ENCODE measurements around the gene TM4SF4.

TM4SF4 gene

GRCh38 chr3:149449799-149450198 lies 24.7 kb upstream of the TM4SF4 start:
- Histone ChIP-seq H3K9me3 (ENCODE audit: low read depth, low read length) (0 out of 2 replicates have a peak, but pooled peaks cover 5% of the 10 kb centered on the region), H3K4me3 (no peak overlapping the region), H3K36me3 (ENCODE audit: insufficient read depth, low read length) (no peaks in the 10 kb centered on the region), H3K27ac (no peak overlapping the region; the same call in 1 of the 2 replicates), H3K9ac (ENCODE audit: insufficient read length) (no peak overlapping the region)
- DNase-seq (ENCODE audit: low read depth, low spot score): no peak
- no peak for TF ChIP-seq FOXP2 (optimal IDR thresholded peaks at IDR 0.05; ENCODE audit: control extremely low read depth, extremely low read length, insufficient read depth)
- no peak for TF ChIP-seq EZH2 (IDR thresholded peaks at IDR 0.05)
- TF ChIP-seq POLR2AphosphoS5 (IDR thresholded peaks at IDR 0.05; ENCODE audit: borderline replicate concordance, low read depth, low read length): no peak

- 0 out of 2 replicates have a peak, but pooled peaks cover 5% of the 10 kb centered on the region for H3K9me3 ChIP-seq (ENCODE audit: low read depth, low read length)
- H3K36me3 ChIP-seq (ENCODE audit: insufficient read depth, low read length): no peaks in the 10 kb centered on the region
- H3K9ac ChIP-seq (ENCODE audit: insufficient read length): no peak overlapping the region
- DNase-seq (ENCODE audit: low read depth, low spot score): no peak
- H3K27ac ChIP-seq: no peak overlapping the region
- TF ChIP-seq FOXP2 (optimal IDR thresholded peaks at IDR 0.05; ENCODE audit: control extremely low read depth, extremely low read length, insufficient read depth) (no peak), POLR2AphosphoS5 (IDR thresholded peaks at IDR 0.05; ENCODE audit: borderline replicate concordance, low read depth, low read length) (no peak)
- H3K4me3 ChIP-seq: no peak overlapping the region
Observed at GRCh38 chr3:149450281-149450680, 24.2 kb upstream of the TM4SF4 start.

- Histone ChIP-seq H3K9ac (ENCODE audit: insufficient read length) (no peak overlapping the region), H3K36me3 (ENCODE audit: insufficient read depth, low read length) (no peaks in the 10 kb centered on the region), H3K4me3 (no peak overlapping the region), H3K27ac (no peak overlapping the region), H3K9me3 (ENCODE audit: low read depth, low read length) (0 out of 2 replicates have a peak, but pooled peaks cover 5% of the 10 kb centered on the region)
- DNase-seq (ENCODE audit: low read depth, low spot score): no peak
- TF ChIP-seq FOXP2 (optimal IDR thresholded peaks at IDR 0.05; ENCODE audit: control extremely low read depth, extremely low read length, insufficient read depth) (no peak), POLR2AphosphoS5 (IDR thresholded peaks at IDR 0.05; ENCODE audit: borderline replicate concordance, low read depth, low read length) (no peak), EZH2 (IDR thresholded peaks at IDR 0.05) (no peak)
Observed at GRCh38 chr3:149452036-149452435, 22.5 kb upstream of the TM4SF4 start.

GRCh38 chr3:149453140-149453805 lies 21.2 kb upstream of the TM4SF4 start:
- Histone ChIP-seq H3K4me3 (no peak overlapping the region), H3K27ac (no peak overlapping the region), H3K9ac (ENCODE audit: insufficient read length) (no peak overlapping the region), H3K36me3 (ENCODE audit: insufficient read depth, low read length) (no peaks in the 10 kb centered on the region), H3K9me3 (ENCODE audit: low read depth, low read length) (0 out of 2 replicates have a peak, but pooled peaks cover 5% of the 10 kb centered on the region)
- no peak for DNase-seq (ENCODE audit: low read depth, low spot score)
- TF ChIP-seq EZH2 (IDR thresholded peaks at IDR 0.05): no peak
- no peak for TF ChIP-seq FOXP2 (optimal IDR thresholded peaks at IDR 0.05; ENCODE audit: control extremely low read depth, extremely low read length, insufficient read depth)
- no peak for TF ChIP-seq POLR2AphosphoS5 (IDR thresholded peaks at IDR 0.05; ENCODE audit: borderline replicate concordance, low read depth, low read length)

- 0 out of 2 replicates have a peak, but pooled peaks cover 5% of the 10 kb centered on the region for H3K9me3 ChIP-seq (ENCODE audit: low read depth, low read length)
- H3K4me3 ChIP-seq: no peak overlapping the region
- no peak overlapping the region for H3K27ac ChIP-seq
- TF ChIP-seq POLR2AphosphoS5 (IDR thresholded peaks at IDR 0.05; ENCODE audit: borderline replicate concordance, low read depth, low read length): no peak
- no peak for TF ChIP-seq FOXP2 (optimal IDR thresholded peaks at IDR 0.05; ENCODE audit: control extremely low read depth, extremely low read length, insufficient read depth)
- no peak for DNase-seq (ENCODE audit: low read depth, low spot score)
- H3K9ac ChIP-seq (ENCODE audit: insufficient read length): no peak overlapping the region
- no peaks in the 10 kb centered on the region for H3K36me3 ChIP-seq (ENCODE audit: insufficient read depth, low read length)
Observed at GRCh38 chr3:149454746-149455145, 19.8 kb upstream of the TM4SF4 start.

GRCh38 chr3:149455366-149455765 lies 19.1 kb upstream of the TM4SF4 start:
- no peak for TF ChIP-seq EZH2 (IDR thresholded peaks at IDR 0.05)
- no peak for TF ChIP-seq FOXP2 (optimal IDR thresholded peaks at IDR 0.05; ENCODE audit: control extremely low read depth, extremely low read length, insufficient read depth)
- TF ChIP-seq POLR2AphosphoS5 (IDR thresholded peaks at IDR 0.05; ENCODE audit: borderline replicate concordance, low read depth, low read length): no peak
- H3K9me3 ChIP-seq (ENCODE audit: low read depth, low read length): 0 out of 2 replicates have a peak, but pooled peaks cover 5% of the 10 kb centered on the region
- no peaks in the 10 kb centered on the region for H3K36me3 ChIP-seq (ENCODE audit: insufficient read depth, low read length)
- no peak overlapping the region for H3K9ac ChIP-seq (ENCODE audit: insufficient read length)
- no peak for DNase-seq (ENCODE audit: low read depth, low spot score)
- H3K4me3 ChIP-seq: no peak overlapping the region
- no peak overlapping the region for H3K27ac ChIP-seq

GRCh38 chr3:149455989-149456388 lies 18.5 kb upstream of the TM4SF4 start:
- H3K9me3 ChIP-seq (ENCODE audit: low read depth, low read length): 0 out of 2 replicates have a peak, but pooled peaks cover 5% of the 10 kb centered on the region
- TF ChIP-seq POLR2AphosphoS5 (IDR thresholded peaks at IDR 0.05; ENCODE audit: borderline replicate concordance, low read depth, low read length): no peak
- no peak for TF ChIP-seq EZH2 (IDR thresholded peaks at IDR 0.05)
- TF ChIP-seq FOXP2 (optimal IDR thresholded peaks at IDR 0.05; ENCODE audit: control extremely low read depth, extremely low read length, insufficient read depth): no peak
- no peaks in the 10 kb centered on the region for H3K36me3 ChIP-seq (ENCODE audit: insufficient read depth, low read length)
- no peak overlapping the region for H3K4me3 ChIP-seq
- DNase-seq (ENCODE audit: low read depth, low spot score): no peak
- no peak overlapping the region for H3K27ac ChIP-seq
- no peak overlapping the region for H3K9ac ChIP-seq (ENCODE audit: insufficient read length)

- Histone ChIP-seq H3K9me3 (ENCODE audit: low read depth, low read length) (no peaks in the 10 kb centered on the region), H3K4me3 (no peak overlapping the region), H3K36me3 (ENCODE audit: insufficient read depth, low read length) (no peaks in the 10 kb centered on the region), H3K9ac (ENCODE audit: insufficient read length) (no peak overlapping the region), H3K27ac (no peak overlapping the region)
- TF ChIP-seq FOXP2 (optimal IDR thresholded peaks at IDR 0.05; ENCODE audit: control extremely low read depth, extremely low read length, insufficient read depth) (no peak), POLR2AphosphoS5 (IDR thresholded peaks at IDR 0.05; ENCODE audit: borderline replicate concordance, low read depth, low read length) (no peak), EZH2 (IDR thresholded peaks at IDR 0.05) (no peak)
- no peak for DNase-seq (ENCODE audit: low read depth, low spot score)
Observed at GRCh38 chr3:149459491-149460059, 14.9 kb upstream of the TM4SF4 start.

All from SK-N-MC (cell line).